Gastrocnemius medialis (tissue), 4 donors: ENCODE measurements around the gene DUSP18. TPM values are rescaled to one million over a fixed set of nuclear protein-coding genes. Genes with fewer than 3 reads are reported as not detected.

Experiments used
- ATAC-seq, 2 donors: fragments of 150-250 bp; one replicate each; pipeline ENCODE4 v1.9.1; 2016
- DNase-seq, 2 donors: peaks; one replicate each; pipeline ENCODE4 v3.0.0-alpha.2; 2019
- H3K27ac ChIP-seq, 4 donors: fragments of 200-600 bp; sonication (generic); 1 replicate in 1 of 4; 2 replicates in 3 of 4; pipeline ENCODE4 v1.5.1; 2016 to 2018; ENCODE audit warnings: mild to moderate bottlenecking in 2 of 4, moderate library complexity in 1 of 4
- H3K27me3 ChIP-seq, 3 donors: fragments of 200-600 bp; sonication (generic) in 2 of 3; 1 replicate in 1 of 3; 2 replicates in 2 of 3; pipeline versions ENCODE4 v1.5.1 to v1.6.0; 2016 to 2019; ENCODE audit warnings: mild to moderate bottlenecking in 1 of 3, moderate library complexity in 1 of 3
- H3K36me3 ChIP-seq, 2 donors: fragments of 200-600 bp; sonication (generic) in 1 of 2; one replicate each; pipeline ENCODE4 v1.5.1; 2017 to 2018
- H3K4me1 ChIP-seq, 2 donors: fragments of 200-600 bp; sonication (generic) in 1 of 2; one replicate each; pipeline ENCODE4 v1.5.1; 2016 to 2017; ENCODE audit warnings: mild to moderate bottlenecking in 2 of 2
- H3K4me3 ChIP-seq, 4 donors: fragments of 200-600 bp; sonication (generic) in 3 of 4; 1 replicate in 1 of 4; 2 replicates in 3 of 4; pipeline ENCODE4 v1.5.1; 2016 to 2019; ENCODE audit warnings: mild to moderate bottlenecking in 2 of 4
- H3K9me3 ChIP-seq, 3 donors: fragments of 200-600 bp; sonication (generic) in 2 of 3; 1 replicate in 1 of 3; 2 replicates in 2 of 3; pipeline ENCODE4 v1.5.1; 2016 to 2019
- POLR2A ChIP-seq, 2 donors: fragments of 450-650 bp; IDR thresholded peaks; one replicate each; pipeline ENCODE4 v1.6.1; 2017; ENCODE audit warnings: antibody characterized with exemption in 2 of 2, mild to moderate bottlenecking in 2 of 2, moderate library complexity in 2 of 2
- in situ Hi-C, 4 donors: fragments of 200-750 bp; cut with MboI; loops; one replicate each; pipeline versions ENCODE4 v1.15.0 to v1.8.0; 2017; ENCODE audit warnings: low sequenced_read_pairs in 4 of 4
- intact Hi-C: fragments of 100-400 bp; cut with DNase I; formaldehyde crosslinking; loops from one replicate; pipeline ENCODE4 v1.15.1; 2023; ENCODE audit warnings: low total_unique reads
- total RNA-seq, 4 donors: library from RNA; depleted of rRNA; stranded (reverse); fragments of >200 nt; gene quantifications; one replicate each; pipeline versions ENCODE4 v1.1.0 to v1.2.3, GENCODE V29; 2016
- TF ChIP-seq, protein P1 (sequence below), 5 experiments: fragments of 450-650 bp in 3 of 5; fragments of 200-600 bp in 2 of 5; sonication (generic) in 2 of 5; IDR thresholded peaks in 4 of 5; conservative IDR thresholded peaks in 1 of 5; 1 replicate in 4 of 5; 2 replicates in 1 of 5; pipeline ENCODE4 v1.5.1; 2016 to 2019; ENCODE audit warnings: antibody characterized with exemption in 5 of 5, mild to moderate bottlenecking in 3 of 5, moderate library complexity in 3 of 5

The DUSP18 gene
- total RNA-seq, 4 donors from 2014 or later, result 0.82 to 4.3 (median 2.0) TPM

DNA sequence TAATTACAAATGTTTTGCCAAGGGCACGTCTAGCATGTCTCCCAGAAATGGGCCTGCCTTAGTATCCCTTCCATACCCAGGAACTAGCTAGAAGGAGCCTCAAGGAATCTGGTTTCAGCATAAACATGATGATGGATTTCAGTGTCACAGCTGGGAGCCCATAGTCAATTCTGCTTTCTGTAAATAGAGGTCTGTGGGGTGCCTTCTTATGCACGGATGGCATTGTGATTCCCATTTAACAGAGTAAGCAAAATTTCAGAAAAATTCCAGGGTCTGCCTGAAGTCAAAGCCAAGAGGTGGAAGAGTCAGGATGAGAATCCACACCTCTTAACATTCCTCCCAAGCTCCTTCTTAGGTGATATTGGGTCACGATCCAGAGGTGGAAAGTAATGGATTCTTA is 12.1 kb downstream of the DUSP18 start:
- ATAC-seq (no peak), DNase-seq (no peak)
- in situ Hi-C loops (no loop called here), intact Hi-C loops (no loop called here)
- no peaks in the 10 kb centered on the region for H3K36me3 ChIP-seq
- H3K4me3 ChIP-seq, result no peak overlapping the region
- no peaks in the 10 kb centered on the region for H3K27me3 ChIP-seq
- peaks cover 0 to 4% of the 10 kb centered on the region in 2 donors for H3K4me1 ChIP-seq
- TF ChIP-seq, protein P1, sequence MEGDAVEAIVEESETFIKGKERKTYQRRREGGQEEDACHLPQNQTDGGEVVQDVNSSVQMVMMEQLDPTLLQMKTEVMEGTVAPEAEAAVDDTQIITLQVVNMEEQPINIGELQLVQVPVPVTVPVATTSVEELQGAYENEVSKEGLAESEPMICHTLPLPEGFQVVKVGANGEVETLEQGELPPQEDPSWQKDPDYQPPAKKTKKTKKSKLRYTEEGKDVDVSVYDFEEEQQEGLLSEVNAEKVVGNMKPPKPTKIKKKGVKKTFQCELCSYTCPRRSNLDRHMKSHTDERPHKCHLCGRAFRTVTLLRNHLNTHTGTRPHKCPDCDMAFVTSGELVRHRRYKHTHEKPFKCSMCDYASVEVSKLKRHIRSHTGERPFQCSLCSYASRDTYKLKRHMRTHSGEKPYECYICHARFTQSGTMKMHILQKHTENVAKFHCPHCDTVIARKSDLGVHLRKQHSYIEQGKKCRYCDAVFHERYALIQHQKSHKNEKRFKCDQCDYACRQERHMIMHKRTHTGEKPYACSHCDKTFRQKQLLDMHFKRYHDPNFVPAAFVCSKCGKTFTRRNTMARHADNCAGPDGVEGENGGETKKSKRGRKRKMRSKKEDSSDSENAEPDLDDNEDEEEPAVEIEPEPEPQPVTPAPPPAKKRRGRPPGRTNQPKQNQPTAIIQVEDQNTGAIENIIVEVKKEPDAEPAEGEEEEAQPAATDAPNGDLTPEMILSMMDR (IDR thresholded peaks at IDR 0.05 in 4 of 5, conservative IDR thresholded peaks at IDR 0.05 in 1 of 5), result no peak
- no peak for TF ChIP-seq POLR2A (IDR thresholded peaks at IDR 0.05)
- H3K9me3 ChIP-seq, result no peaks in the 10 kb centered on the region
- no peak overlapping the region for H3K27ac ChIP-seq

DNA sequence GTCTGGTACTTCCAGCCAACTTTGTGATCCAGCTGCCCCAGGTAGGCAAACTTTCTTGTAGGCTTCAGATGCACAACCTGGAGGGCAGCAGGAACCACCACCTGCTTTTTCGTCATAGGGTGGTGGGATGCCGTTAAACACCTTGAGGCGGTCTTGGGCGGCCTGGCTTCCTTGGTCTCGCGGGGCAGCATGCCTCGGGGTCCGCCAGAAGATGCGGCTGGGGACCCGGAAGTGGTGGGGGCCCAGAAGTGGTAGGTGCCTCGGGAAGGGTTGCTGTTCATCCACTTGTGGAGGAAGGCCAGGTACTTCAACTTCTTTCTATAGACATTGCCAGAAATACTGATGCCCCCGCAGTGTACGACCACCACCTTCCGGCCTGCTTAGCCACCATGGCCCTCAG is 13.3 kb downstream of the DUSP18 start:
- in situ Hi-C loops, result no loop called here
- TF ChIP-seq, protein P1 (IDR thresholded peaks at IDR 0.05 in 4 of 5, conservative IDR thresholded peaks at IDR 0.05 in 1 of 5), result no peak
- no peak for TF ChIP-seq POLR2A (IDR thresholded peaks at IDR 0.05)
- intact Hi-C loops, result no loop called here
- DNase-seq, result no peak
- Histone ChIP-seq H3K4me3 (no peak overlapping the region), H3K9me3 (no peaks in the 10 kb centered on the region), H3K27ac (no peak overlapping the region), H3K36me3 (no peaks in the 10 kb centered on the region), H3K27me3 (no peaks in the 10 kb centered on the region), H3K4me1 (peaks cover 0 to 9% of the 10 kb centered on the region in 2 donors)
- ATAC-seq, result no peak

DNA sequence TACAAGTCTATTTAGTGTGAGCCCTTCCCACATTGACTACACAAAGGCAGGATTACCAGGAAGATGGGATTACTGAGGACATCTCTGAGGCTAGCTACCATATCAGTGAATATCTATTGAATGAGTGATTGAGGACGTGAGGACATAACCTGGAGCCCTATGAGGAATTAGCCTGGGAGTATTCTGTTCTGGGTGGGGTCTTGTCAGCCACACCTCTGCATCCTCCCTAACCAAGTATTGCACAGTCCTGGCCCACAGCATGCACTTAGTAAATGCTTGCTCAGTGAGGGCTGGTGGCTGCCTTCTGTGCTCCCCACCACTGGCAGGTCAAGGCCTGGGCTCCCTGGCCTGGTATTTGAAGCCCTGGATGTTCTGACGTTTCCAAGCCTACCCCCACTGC is 14.8 kb downstream of the DUSP18 start:
- Histone ChIP-seq H3K27me3 (no peaks in the 10 kb centered on the region), H3K27ac (no peak overlapping the region), H3K36me3 (no peaks in the 10 kb centered on the region), H3K4me1 (peaks cover 0 to 9% of the 10 kb centered on the region in 2 donors), H3K4me3 (no peak overlapping the region), H3K9me3 (no peaks in the 10 kb centered on the region)
- in situ Hi-C loops, result no loop called here
- ATAC-seq (no peak), DNase-seq (no peak)
- intact Hi-C loops, result no loop called here
- TF ChIP-seq POLR2A (IDR thresholded peaks at IDR 0.05), result no peak
- TF ChIP-seq, protein P1 (IDR thresholded peaks at IDR 0.05 in 4 of 5, conservative IDR thresholded peaks at IDR 0.05 in 1 of 5), result no peak

DNA sequence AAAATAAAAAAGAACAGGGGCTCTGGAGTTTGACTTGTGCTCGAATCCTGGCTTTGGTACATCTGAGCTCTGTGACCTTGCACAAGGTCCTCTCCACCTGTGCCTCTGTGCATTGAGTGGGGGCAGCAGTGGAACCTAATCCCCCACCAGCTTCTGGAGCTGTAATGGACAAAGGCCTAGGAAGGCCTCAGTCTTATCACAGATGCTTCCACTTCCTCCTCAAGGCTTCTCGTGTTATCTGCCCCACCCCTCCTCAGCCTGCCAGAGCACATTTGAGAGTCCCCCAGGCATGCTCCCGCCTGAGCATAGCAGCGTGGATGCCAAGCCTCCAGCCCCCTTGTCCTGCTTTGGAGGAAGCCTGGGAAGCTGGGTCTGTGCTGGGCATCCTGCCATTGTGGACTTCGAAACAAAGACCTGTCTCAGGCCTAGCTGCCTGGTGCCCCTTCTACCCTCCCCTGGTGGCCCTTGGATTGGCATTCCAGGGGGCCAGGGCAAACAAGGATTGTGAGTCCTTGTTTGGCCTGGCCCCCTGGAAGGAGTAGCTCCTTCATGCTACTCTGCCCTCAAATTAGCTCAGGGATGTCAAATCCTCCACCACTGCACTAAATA is 17.1 kb downstream of the DUSP18 start:
- DNase-seq (no peak), ATAC-seq (no peak)
- Histone ChIP-seq H3K27ac (no peak overlapping the region), H3K9me3 (no peaks in the 10 kb centered on the region), H3K27me3 (no peaks in the 10 kb centered on the region), H3K4me1 (peaks cover 0 to 9% of the 10 kb centered on the region in 2 donors), H3K4me3 (no peak overlapping the region), H3K36me3 (no peaks in the 10 kb centered on the region)
- TF ChIP-seq, protein P1 (IDR thresholded peaks at IDR 0.05 in 4 of 5, conservative IDR thresholded peaks at IDR 0.05 in 1 of 5), result no peak
- no peak for TF ChIP-seq POLR2A (IDR thresholded peaks at IDR 0.05)
- in situ Hi-C loops (no loop called here), intact Hi-C loops (no loop called here)
